GM21576 (cell line): ENCODE measurements around the gene SLC17A4.

Experiments used
- ATAC-seq: cut with Tn5 transposase; IDR thresholded peaks from one replicate; pipeline ENCODE4 v1.9.1; 2021; ENCODE audit warnings: mild to moderate bottlenecking, moderate library complexity; ENCODE audit not compliant: unreplicated experiment

Gene SLC17A4

GRCh38 chr6:25794784-25795183 lies 40.2 kb downstream of the SLC17A4 start:
- ATAC-seq = no peak

GRCh38 chr6:25801436-25801835 lies 46.9 kb downstream of the SLC17A4 start:
- no peak for ATAC-seq

GRCh38 chr6:25804804-25805203 lies 50.3 kb downstream of the SLC17A4 start:
- ATAC-seq = no peak

GRCh38 chr6:25815194-25815593 lies 60.7 kb downstream of the SLC17A4 start:
- ATAC-seq = no peak

- no peak for ATAC-seq
Observed at GRCh38 chr6:25816252-25816651, 61.7 kb downstream of the SLC17A4 start.

- no peak for ATAC-seq
Observed at GRCh38 chr6:25821341-25821740, 66.8 kb downstream of the SLC17A4 start.

- ATAC-seq = no peak
Observed at GRCh38 chr6:25829375-25829774, 74.8 kb downstream of the SLC17A4 start.

GRCh38 chr6:25830458-25830857 lies 75.9 kb downstream of the SLC17A4 start:
- ATAC-seq = no peak
